Neutrophil (primary cell): ENCODE measurements around the gene ZFP92.

ENCODE experiments used
- H3K27ac ChIP-seq: fragments of 200-600 bp; sonication (generic); 2 replicates; pipeline ENCODE4 v1.5.1; 2016; ENCODE audit warnings: mild to moderate bottlenecking, moderate library complexity
- H3K27me3 ChIP-seq: fragments of 200-600 bp; sonication (generic); 2 replicates; pipeline ENCODE4 v1.6.0; 2016; ENCODE audit warnings: mild to moderate bottlenecking
- H3K36me3 ChIP-seq: fragments of 200-600 bp; sonication (generic); 2 replicates; pipeline ENCODE4 v1.5.1; 2017
- H3K4me1 ChIP-seq, 2 experiments: fragments of 200-600 bp in 1 of 2; sonication (generic) in 1 of 2; 1 replicate in 1 of 2; 2 replicates in 1 of 2; pipeline versions ENCODE4 v1.5.1 to v1.6.1; 2013 to 2016; ENCODE audit warnings: low read depth in 1 of 2, low read length in 1 of 2, mild to moderate bottlenecking in 1 of 2, moderate library complexity in 1 of 2; ENCODE audit not compliant: control insufficient read depth in 1 of 2, insufficient read depth in 1 of 2
- H3K4me3 ChIP-seq, 2 experiments: fragments of 200-600 bp in 1 of 2; sonication (generic) in 1 of 2; 1 replicate in 1 of 2; 2 replicates in 1 of 2; pipeline ENCODE4 v1.5.1; 2013 to 2016; ENCODE audit warnings: low read depth in 1 of 2, low read length in 1 of 2, mild to moderate bottlenecking in 1 of 2, moderate library complexity in 1 of 2
- H3K9me3 ChIP-seq: fragments of 200-600 bp; sonication (generic); 2 replicates; pipeline ENCODE4 v1.5.1; 2016
- CTCF ChIP-seq: fragments of 200-600 bp; sonication (generic); IDR thresholded peaks from 2 replicates; pipeline ENCODE4 v1.5.1; 2016; ENCODE audit warnings: antibody characterized with exemption

The ZFP92 gene

GRCh38 chrX:153460826-153461225 is 49.6 kb downstream of the ZFP92 start:
- no peaks in the 10 kb centered on the region for H3K27me3 ChIP-seq
- H3K27ac ChIP-seq: no peak overlapping the region
- H3K36me3 ChIP-seq: peaks cover 5% of the 10 kb centered on the region
- no peaks in the 10 kb centered on the region for H3K9me3 ChIP-seq
- H3K4me3 ChIP-seq: no peak overlapping the region
- no peaks in the 10 kb centered on the region for H3K4me1 ChIP-seq
- no peak for TF ChIP-seq CTCF
